Mesenteric fat pad (tissue), 1 donor: ENCODE results near the gene LRRC1. TPM values are rescaled to one million over a fixed set of nuclear protein-coding genes. Genes with fewer than 3 reads are reported as not detected.
"Not testable (repeated sequence)": the region's sequence is repeated elsewhere in the genome, so short reads cannot be mapped to it uniquely, and the experiment has no call there.

Experiments
- DNase-seq: peaks from one replicate; pipeline ENCODE4 v3.0.0-alpha.2; 2020; ENCODE audit warnings: low spot score
- total RNA-seq: library from RNA; stranded (reverse); fragmentation: NEBNext Ultra II Directional; extraction: Animal tissue kit (Norgen Biotek cat#: 25700); gene quantifications from one replicate; pipeline ENCODE4 v1.2.1, GENCODE V29; 2021
- donor health status: DM: yes; HTN: yes; CAD: no.

The LRRC1 gene
- total RNA-seq, 1 donor from 2014 or later = 6.2 TPM

- DNase-seq = no peak
These were observed 2.8 kb upstream of the LRRC1 start for GRCh38 chr6:53792016-53792415.

- no peak for DNase-seq
These were observed 1.9 kb upstream of the LRRC1 start for GRCh38 chr6:53792973-53793317.

GRCh38 chr6:53793318-53794136, 1.3 kb upstream of the LRRC1 start:
- no peak for DNase-seq

- no peak for DNase-seq
These were observed 577 bp upstream of the LRRC1 start for GRCh38 chr6:53794137-53794719.

GRCh38 chr6:53795340-53795701, 516 bp downstream of the LRRC1 start:
- DNase-seq = no peak

GRCh38 chr6:53795702-53796450, 1.1 kb downstream of the LRRC1 start:
- no peak for DNase-seq

GRCh38 chr6:53796451-53796780, 1.6 kb downstream of the LRRC1 start:
- DNase-seq = no peak

- no peak for DNase-seq
These were observed 2.0 kb downstream of the LRRC1 start for GRCh38 chr6:53796791-53797190.

GRCh38 chr6:53797304-53797703, 2.5 kb downstream of the LRRC1 start:
- no peak for DNase-seq

GRCh38 chr6:53799340-53799739, 4.5 kb downstream of the LRRC1 start:
- no peak for DNase-seq

- DNase-seq = no peak
These were observed 6.2 kb downstream of the LRRC1 start for GRCh38 chr6:53801022-53801421.

GRCh38 chr6:53802582-53802981, 7.8 kb downstream of the LRRC1 start:
- no peak for DNase-seq

GRCh38 chr6:53803081-53803860, 8.5 kb downstream of the LRRC1 start:
- no peak for DNase-seq

GRCh38 chr6:53805016-53805415, 10.2 kb downstream of the LRRC1 start:
- no peak for DNase-seq

- DNase-seq = no peak
These were observed 10.9 kb downstream of the LRRC1 start for GRCh38 chr6:53805725-53806124.

GRCh38 chr6:53807606-53808005, 12.8 kb downstream of the LRRC1 start:
- DNase-seq = not testable (repeated sequence)

GRCh38 chr6:53808302-53808881, 13.6 kb downstream of the LRRC1 start:
- no peak for DNase-seq

- no peak for DNase-seq
These were observed 14.9 kb downstream of the LRRC1 start for GRCh38 chr6:53809691-53810090.

GRCh38 chr6:53811082-53811481, 16.3 kb downstream of the LRRC1 start:
- DNase-seq = no peak

- DNase-seq = no peak
These were observed 16.9 kb downstream of the LRRC1 start for GRCh38 chr6:53811746-53812145.

- no peak for DNase-seq
These were observed 18.3 kb downstream of the LRRC1 start for GRCh38 chr6:53813096-53813495.
